ENCODE measurements around the gene SAPCD1. TPM values are rescaled to one million over a fixed set of nuclear protein-coding genes. Genes with fewer than 3 reads are reported as not detected.

Gene SAPCD1
- total and polyA plus RNA-seq, 10 donors, result 3.6 to 14.2 (median 6.4) TPM; not detected in 1

DNA sequence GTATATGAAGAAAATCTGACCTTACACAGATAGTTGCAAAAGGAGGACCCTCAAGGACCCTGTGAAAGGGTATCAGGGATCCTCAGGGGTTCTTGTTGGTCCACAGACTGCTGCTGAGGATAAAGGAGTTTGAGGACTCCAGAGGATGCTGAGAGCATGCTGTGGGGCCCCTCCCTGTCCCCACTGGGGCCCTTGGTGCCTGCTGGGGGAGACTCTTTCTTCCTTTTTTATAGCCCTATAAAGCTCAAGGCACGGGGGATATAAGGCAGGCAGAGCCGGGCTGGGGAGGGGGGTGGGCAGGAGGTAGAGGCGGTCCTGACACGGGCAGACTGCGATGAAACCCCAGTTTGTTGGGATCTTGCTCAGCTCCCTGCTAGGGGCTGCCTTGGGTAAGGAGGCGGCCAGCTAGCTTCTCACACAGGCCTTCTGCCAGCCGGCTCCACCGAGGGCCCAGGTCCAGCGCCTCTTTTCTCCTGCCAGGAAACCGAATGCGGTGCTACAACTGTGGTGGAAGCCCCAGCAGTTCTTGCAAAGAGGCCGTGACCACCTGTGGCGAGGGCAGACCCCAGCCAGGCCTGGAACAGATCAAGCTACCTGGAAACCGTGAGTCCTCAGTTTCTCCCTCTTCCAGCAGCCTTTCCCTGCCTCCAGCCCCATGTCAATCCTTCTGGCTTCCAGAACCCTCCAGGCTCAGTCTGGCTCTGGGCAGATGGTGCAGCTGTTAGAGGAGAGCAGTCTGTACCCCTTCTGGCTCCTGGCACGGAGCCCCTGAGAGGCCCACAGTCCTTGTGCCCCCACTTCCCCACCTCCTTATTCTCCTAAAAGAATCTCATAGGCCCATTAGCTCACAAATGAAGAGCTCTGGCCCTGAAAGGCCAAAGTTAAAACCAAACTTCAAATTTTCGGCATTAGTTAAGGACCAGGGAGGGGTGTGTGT, 47.2 kb upstream of the SAPCD1 start, which contains the start of gene LY6G6D:
Gene LY6G6D, plus strand, starts transcription at position 327 of the 937 bp plus-strand sequence. Its CDS starts 8 bp downstream, at position 335.
- no peaks in the 10 kb centered on the region for H3K9me3 ChIP-seq
- intact Hi-C loops (cut with DNase I; ENCODE audit: low total_unique reads), result no loop called here
- no peaks in the 10 kb centered on the region for H3K36me3 ChIP-seq
- H3K27ac ChIP-seq, result no peak within 1 kb of the TSS
- TF ChIP-seq POLR2AphosphoS5 (IDR thresholded peaks at IDR 0.05) (no peak), POLR2A (IDR thresholded peaks at IDR 0.05) (no peak)
- TF ChIP-seq, protein P1, sequence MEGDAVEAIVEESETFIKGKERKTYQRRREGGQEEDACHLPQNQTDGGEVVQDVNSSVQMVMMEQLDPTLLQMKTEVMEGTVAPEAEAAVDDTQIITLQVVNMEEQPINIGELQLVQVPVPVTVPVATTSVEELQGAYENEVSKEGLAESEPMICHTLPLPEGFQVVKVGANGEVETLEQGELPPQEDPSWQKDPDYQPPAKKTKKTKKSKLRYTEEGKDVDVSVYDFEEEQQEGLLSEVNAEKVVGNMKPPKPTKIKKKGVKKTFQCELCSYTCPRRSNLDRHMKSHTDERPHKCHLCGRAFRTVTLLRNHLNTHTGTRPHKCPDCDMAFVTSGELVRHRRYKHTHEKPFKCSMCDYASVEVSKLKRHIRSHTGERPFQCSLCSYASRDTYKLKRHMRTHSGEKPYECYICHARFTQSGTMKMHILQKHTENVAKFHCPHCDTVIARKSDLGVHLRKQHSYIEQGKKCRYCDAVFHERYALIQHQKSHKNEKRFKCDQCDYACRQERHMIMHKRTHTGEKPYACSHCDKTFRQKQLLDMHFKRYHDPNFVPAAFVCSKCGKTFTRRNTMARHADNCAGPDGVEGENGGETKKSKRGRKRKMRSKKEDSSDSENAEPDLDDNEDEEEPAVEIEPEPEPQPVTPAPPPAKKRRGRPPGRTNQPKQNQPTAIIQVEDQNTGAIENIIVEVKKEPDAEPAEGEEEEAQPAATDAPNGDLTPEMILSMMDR (IDR thresholded peaks at IDR 0.05 in 8 of 11, conservative IDR thresholded peaks at IDR 0.05 in 3 of 11), result no peak
- H3K4me1 ChIP-seq, result peaks cover 0 to 17% (median 8%) of the 10 kb centered on the region in 6 donors
- no peak for DNase-seq
- WGBS, 5 donors, result 75 to 89% (median 81%) methylated on average over 14 to 16 of the region's 16 CpGs
- H3K4me3 ChIP-seq, result no peak within 1 kb of the TSS
- no peaks in the 10 kb centered on the region for H3K27me3 ChIP-seq (replicated peaks in 1 of 7)

DNA sequence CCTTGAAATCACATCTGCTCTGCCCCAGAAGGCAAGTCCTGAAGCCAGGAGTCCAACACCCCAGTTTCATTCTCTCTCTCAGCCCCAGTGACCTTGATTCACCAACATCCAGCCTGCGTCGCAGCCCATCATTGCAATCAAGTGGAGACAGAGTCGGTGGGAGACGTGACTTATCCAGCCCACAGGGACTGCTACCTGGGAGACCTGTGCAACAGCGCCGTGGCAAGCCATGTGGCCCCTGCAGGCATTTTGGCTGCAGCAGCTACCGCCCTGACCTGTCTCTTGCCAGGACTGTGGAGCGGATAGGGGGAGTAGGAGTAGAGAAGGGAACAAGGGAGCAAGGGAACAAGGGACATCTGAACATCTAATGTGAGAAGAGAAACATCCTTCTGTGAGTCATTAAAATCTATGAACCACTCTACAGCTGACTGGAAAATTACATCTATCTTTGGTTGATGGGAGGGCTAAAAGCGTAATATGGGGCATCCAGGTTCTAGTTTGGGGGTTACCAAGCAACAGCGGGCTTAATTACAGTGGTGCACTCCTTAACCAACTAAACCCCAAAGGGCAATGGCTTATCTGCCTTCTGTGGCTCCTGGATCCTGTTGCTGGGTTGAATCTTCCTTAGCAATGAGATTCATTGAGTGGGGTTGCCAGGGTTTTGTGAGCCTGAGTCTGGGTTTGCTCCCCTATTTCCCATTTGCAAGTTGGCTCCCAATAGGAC, 44.8 kb upstream of the SAPCD1 start:
- Histone ChIP-seq H3K4me3 (no peak overlapping the region), H3K4me1 (no peaks in the 10 kb centered on the region), H3K27ac (no peak overlapping the region), H3K9me3 (no peaks in the 10 kb centered on the region), H3K36me3 (no peaks in the 10 kb centered on the region), H3K27me3 (replicated peaks in 1 of 7) (no peaks in the 10 kb centered on the region)
- TF ChIP-seq POLR2A (IDR thresholded peaks at IDR 0.05) (no peak), POLR2AphosphoS5 (IDR thresholded peaks at IDR 0.05) (no peak)
- DNase-seq, result no peak
- 86 to 92% (median 88%) methylated on average over 10 of the region's 10 CpGs for WGBS, 5 donors
- intact Hi-C loops (cut with DNase I; ENCODE audit: low total_unique reads), result no loop called here

DNA sequence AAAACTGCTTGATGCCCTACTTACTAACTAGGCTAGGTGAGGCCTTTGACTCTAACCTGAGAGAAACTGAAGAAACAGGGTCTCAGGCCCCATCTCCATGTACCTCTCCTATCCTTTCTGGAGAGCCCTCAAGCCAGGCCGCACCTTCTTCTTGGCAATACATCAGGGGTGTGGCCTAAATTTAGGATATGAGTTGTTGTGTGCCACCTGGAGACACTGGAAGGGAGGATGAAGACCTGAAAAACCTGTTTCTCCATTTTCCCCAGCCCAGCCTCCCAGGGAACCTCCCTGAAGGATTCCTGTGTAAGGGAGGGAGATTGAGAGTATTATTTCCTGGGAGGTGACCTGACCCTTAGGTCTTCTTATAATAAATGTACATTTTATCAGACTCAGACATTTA, 44.2 kb upstream of the SAPCD1 start:
- WGBS, 5 donors, result 79 to 90% (median 84%) methylated on average over 1 of the region's 1 CpG
- DNase-seq, result no peak
- no peak overlapping the region for H3K27ac ChIP-seq
- no peaks in the 10 kb centered on the region for H3K27me3 ChIP-seq (replicated peaks in 1 of 7)
- intact Hi-C loops (cut with DNase I; ENCODE audit: low total_unique reads), result no loop called here
- no peak overlapping the region for H3K4me3 ChIP-seq
- H3K9me3 ChIP-seq, result no peaks in the 10 kb centered on the region
- TF ChIP-seq POLR2AphosphoS5 (IDR thresholded peaks at IDR 0.05) (no peak), POLR2A (IDR thresholded peaks at IDR 0.05) (no peak)
- TF ChIP-seq, protein P1 (IDR thresholded peaks at IDR 0.05 in 8 of 11, conservative IDR thresholded peaks at IDR 0.05 in 3 of 11), result no peak
- H3K36me3 ChIP-seq, result no peaks in the 10 kb centered on the region
- H3K4me1 ChIP-seq, result peaks cover 0 to 5% (median under 1%) of the 10 kb centered on the region in 6 donors

DNA sequence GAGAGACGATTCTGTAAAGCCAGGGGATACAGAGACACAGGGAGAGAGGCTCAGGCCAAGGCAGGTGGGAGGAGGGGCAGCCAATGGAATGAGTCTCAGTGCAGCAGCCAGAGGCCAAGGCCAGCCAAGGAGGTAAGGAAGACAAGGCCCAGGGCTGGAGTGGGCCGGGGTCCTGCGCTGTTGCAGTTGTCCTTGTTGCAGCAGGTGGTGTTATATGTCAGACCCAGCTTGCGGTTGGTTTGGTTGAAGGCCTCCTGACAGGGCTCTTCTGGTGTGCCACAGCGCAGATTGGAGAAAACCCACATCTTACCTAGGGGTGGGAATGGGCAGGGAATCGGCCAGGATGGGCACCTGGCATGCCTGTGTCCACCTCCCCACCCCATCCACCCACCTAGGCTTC, 43.5 kb upstream of the SAPCD1 start:
- H3K4me3 ChIP-seq, result no peak overlapping the region
- peaks cover 0 to 12% (median 3%) of the 10 kb centered on the region in 6 donors for H3K4me1 ChIP-seq
- H3K9me3 ChIP-seq, result no peaks in the 10 kb centered on the region
- H3K36me3 ChIP-seq, result no peaks in the 10 kb centered on the region
- intact Hi-C loops (cut with DNase I; ENCODE audit: low total_unique reads), result no loop called here
- no peak overlapping the region for H3K27ac ChIP-seq
- DNase-seq, result peak; percentile 54
- TF ChIP-seq POLR2AphosphoS5 (IDR thresholded peaks at IDR 0.05), result no peak
- TF ChIP-seq, protein P1 (IDR thresholded peaks at IDR 0.05 in 8 of 11, conservative IDR thresholded peaks at IDR 0.05 in 3 of 11), result no peak
- TF ChIP-seq POLR2A (IDR thresholded peaks at IDR 0.05), result no peak
- H3K27me3 ChIP-seq (replicated peaks in 1 of 7), result no peaks in the 10 kb centered on the region
- 66 to 90% (median 89%) methylated on average over 6 of the region's 6 CpGs for WGBS, 5 donors
